Stimulated activated CD4-positive, alpha-beta T cell treated with anti-CD3 and anti-CD28 coated beads, Interleukin-2, amount 100 ng/mL, for 24 hours (primary cell): Measurements from ENCODE around the gene SOWAHA.

Experiments used
- DNase-seq, 2 donors: peaks; one replicate each; pipeline ENCODE4 v3.0.0-alpha.2; 2020

SOWAHA gene

GRCh38 chr5:132812781-132813598, at the start of gene SOWAHA:
Gene SOWAHA (plus strand): TSS chr5:132813302. CDS start chr5:132813622, 320 bp downstream.
- DNase-seq: peak in 1 of 2 donors; percentile 20

- DNase-seq: no peak
Measured at GRCh38 chr5:132764051-132764450, 49.1 kb upstream of the SOWAHA start.

- no peak for DNase-seq
Measured at GRCh38 chr5:132764671-132765238, 48.3 kb upstream of the SOWAHA start.

- DNase-seq: no peak
Measured at GRCh38 chr5:132765311-132766019, 47.6 kb upstream of the SOWAHA start.

GRCh38 chr5:132766020-132766805, 46.9 kb upstream of the SOWAHA start:
- no peak for DNase-seq

- DNase-seq: no peak
Measured at GRCh38 chr5:132766806-132767055, 46.4 kb upstream of the SOWAHA start.

- no peak for DNase-seq
Measured at GRCh38 chr5:132767150-132767549, 46.0 kb upstream of the SOWAHA start.

GRCh38 chr5:132768485-132768868, 44.6 kb upstream of the SOWAHA start:
- DNase-seq: no peak

GRCh38 chr5:132770476-132771159, 42.5 kb upstream of the SOWAHA start:
- DNase-seq: no peak

GRCh38 chr5:132771503-132771998, 41.6 kb upstream of the SOWAHA start:
- no peak for DNase-seq

GRCh38 chr5:132772291-132773070, 40.6 kb upstream of the SOWAHA start:
- no peak for DNase-seq

- no peak for DNase-seq
Measured at GRCh38 chr5:132773114-132773513, 40.0 kb upstream of the SOWAHA start.

GRCh38 chr5:132773601-132774355, 39.3 kb upstream of the SOWAHA start:
- no peak for DNase-seq

GRCh38 chr5:132774406-132774805, 38.7 kb upstream of the SOWAHA start:
- no peak for DNase-seq

GRCh38 chr5:132774896-132775295, 38.2 kb upstream of the SOWAHA start:
- no peak for DNase-seq

GRCh38 chr5:132775476-132775961, 37.6 kb upstream of the SOWAHA start:
- DNase-seq: no peak

- peak in 1 of 2 donors; percentile 17 for DNase-seq
Measured at GRCh38 chr5:132776131-132776937, 36.8 kb upstream of the SOWAHA start.

GRCh38 chr5:132776938-132777208, 36.2 kb upstream of the SOWAHA start:
- DNase-seq: no peak

GRCh38 chr5:132777209-132778069, 35.7 kb upstream of the SOWAHA start, which contains the start of gene SEPTIN8:
Gene SEPTIN8 (minus strand): TSS chr5:132777239. CDS start chr5:132777137, 102 bp downstream.
- DNase-seq: peak; percentile 39 to 58
